NCI-H1105 (cell line): Measurements from ENCODE around the gene TMEM239.

Experiments
- DNase-seq: peaks from one replicate; lab custom pipeline; 2025; lab: John Stamatoyannopoulos, UW

Gene TMEM239

GRCh38 chr20:2851086-2851485, 34.9 kb downstream of the TMEM239 start:
- DNase-seq, result no peak

- no peak for DNase-seq
Observed at GRCh38 chr20:2858591-2858990, 42.4 kb downstream of the TMEM239 start.

DNA sequence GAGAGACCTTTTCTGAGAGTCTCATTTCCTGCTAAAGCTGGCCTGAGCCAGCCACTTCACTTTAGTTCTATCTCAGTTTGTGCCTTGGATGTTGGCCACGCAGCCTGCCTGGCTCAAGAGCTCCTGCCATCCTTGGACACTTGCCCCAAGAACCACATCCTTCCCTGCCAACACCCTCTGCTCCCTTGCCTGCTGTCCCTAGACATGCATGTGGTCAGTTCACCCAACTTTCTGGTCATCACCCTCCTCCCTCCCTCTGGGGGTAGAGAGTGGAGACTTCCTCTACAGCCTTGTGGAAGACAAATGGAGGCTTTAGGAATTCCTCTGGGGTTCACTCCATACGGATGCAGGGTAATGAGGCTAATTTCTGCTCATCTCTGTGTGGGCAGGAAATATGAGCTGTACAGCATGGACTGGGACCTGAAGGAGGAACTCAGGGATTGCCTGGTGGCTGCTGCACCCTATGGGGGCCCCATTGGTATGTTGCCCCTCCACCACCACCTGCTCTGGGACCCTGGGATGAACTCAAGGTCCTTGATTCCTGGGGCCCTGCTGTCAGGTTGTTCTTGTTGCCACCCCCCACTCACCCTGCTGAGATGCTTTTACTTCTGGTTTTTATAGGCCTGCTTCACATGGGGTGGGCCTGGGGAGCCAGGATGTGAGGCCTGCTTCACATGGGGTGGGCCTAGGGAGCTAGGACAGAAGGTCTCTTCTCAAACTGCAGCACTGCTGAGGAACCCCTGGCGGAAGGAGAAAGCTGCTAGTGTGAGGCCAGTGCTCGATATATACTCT, 43.4 kb downstream of the TMEM239 start:
- no peak for DNase-seq

- DNase-seq, result no peak
Observed at GRCh38 chr20:2864626-2865025, 48.5 kb downstream of the TMEM239 start.

GRCh38 chr20:2865101-2865500, 48.9 kb downstream of the TMEM239 start:
- no peak for DNase-seq

- DNase-seq, result no peak
Observed at GRCh38 chr20:2865630-2866029, 49.5 kb downstream of the TMEM239 start.

- DNase-seq, result no peak
Observed at GRCh38 chr20:2866236-2866635, 50.1 kb downstream of the TMEM239 start.

DNA sequence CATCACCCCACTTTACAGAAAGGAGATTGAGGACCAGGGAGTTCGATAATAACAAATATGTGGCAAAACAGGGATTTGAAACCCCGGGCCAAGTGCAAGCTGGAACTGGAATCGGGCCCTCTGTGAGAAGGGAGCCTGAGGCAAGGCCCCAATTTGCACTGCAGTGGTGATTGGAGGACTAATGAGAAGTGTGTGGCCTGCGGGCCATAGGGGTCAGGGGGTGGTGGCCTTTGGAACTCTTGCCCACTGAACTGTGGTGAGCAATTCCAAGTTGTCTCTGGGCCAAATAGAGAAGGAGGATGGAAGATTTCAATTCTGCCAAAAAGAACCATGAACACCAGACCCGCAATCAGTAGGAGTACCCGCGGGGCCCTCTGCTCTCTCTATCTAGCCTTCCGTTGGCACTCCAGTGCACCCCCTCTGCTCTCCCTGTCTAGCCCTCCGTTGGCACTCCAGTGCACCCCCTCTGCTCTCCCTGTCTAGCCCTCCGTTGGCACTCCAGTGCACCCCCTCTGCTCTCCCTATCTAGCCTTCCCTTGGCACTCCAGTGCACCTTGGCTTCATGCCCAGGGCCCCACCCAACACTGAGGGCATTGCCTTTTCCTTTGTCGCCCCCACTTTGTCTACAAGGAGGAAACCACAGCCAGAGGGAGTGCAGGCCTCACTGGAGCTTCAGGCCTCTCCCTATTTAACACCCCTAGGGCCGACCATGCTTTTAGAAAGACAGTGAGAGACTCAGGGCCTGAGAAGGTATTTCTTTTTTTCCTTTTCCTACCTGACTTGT, 51.1 kb downstream of the TMEM239 start:
- DNase-seq, result no peak
